ENCODE results near the gene MAMDC2.

MAMDC2 gene

GRCh38 chr9:70066874-70067273, 23.2 kb downstream of the MAMDC2 start:
- H3K27me3 Mint-ChIP-seq = peaks cover 10% of the 10 kb centered on the region
- no peaks in the 10 kb centered on the region for H3K36me3 Mint-ChIP-seq
- no peaks in the 10 kb centered on the region for H3K9me3 Mint-ChIP-seq (ENCODE audit: low read depth)
- no peaks in the 10 kb centered on the region for H3K4me1 Mint-ChIP-seq (ENCODE audit: low read depth)
- H3K27ac Mint-ChIP-seq = no peak overlapping the region
- no peak overlapping the region for H3K4me3 Mint-ChIP-seq

GRCh38 chr9:70069704-70070103, 26.1 kb downstream of the MAMDC2 start:
- H3K4me1 Mint-ChIP-seq (ENCODE audit: low read depth) = no peaks in the 10 kb centered on the region
- H3K27ac Mint-ChIP-seq = no peak overlapping the region
- no peaks in the 10 kb centered on the region for H3K9me3 Mint-ChIP-seq (ENCODE audit: low read depth)
- H3K27me3 Mint-ChIP-seq = peaks cover 5% of the 10 kb centered on the region
- no peak overlapping the region for H3K4me3 Mint-ChIP-seq
- H3K36me3 Mint-ChIP-seq = no peaks in the 10 kb centered on the region

- no peak overlapping the region for H3K4me3 Mint-ChIP-seq
- no peaks in the 10 kb centered on the region for H3K36me3 Mint-ChIP-seq
- H3K27ac Mint-ChIP-seq = no peak overlapping the region
- no peaks in the 10 kb centered on the region for H3K4me1 Mint-ChIP-seq (ENCODE audit: low read depth)
- H3K9me3 Mint-ChIP-seq (ENCODE audit: low read depth) = no peaks in the 10 kb centered on the region
- peaks cover 7% of the 10 kb centered on the region for H3K27me3 Mint-ChIP-seq
Observed at GRCh38 chr9:70073193-70073592, 29.5 kb downstream of the MAMDC2 start.

- H3K27ac Mint-ChIP-seq = no peak overlapping the region
- no peaks in the 10 kb centered on the region for H3K36me3 Mint-ChIP-seq
- no peak overlapping the region for H3K4me3 Mint-ChIP-seq
- no peaks in the 10 kb centered on the region for H3K9me3 Mint-ChIP-seq (ENCODE audit: low read depth)
- no peaks in the 10 kb centered on the region for H3K4me1 Mint-ChIP-seq (ENCODE audit: low read depth)
- H3K27me3 Mint-ChIP-seq = peaks cover 7% of the 10 kb centered on the region
Observed at GRCh38 chr9:70073756-70074155, 30.1 kb downstream of the MAMDC2 start.

- no peaks in the 10 kb centered on the region for H3K9me3 Mint-ChIP-seq (ENCODE audit: low read depth)
- H3K4me1 Mint-ChIP-seq (ENCODE audit: low read depth) = no peaks in the 10 kb centered on the region
- no peak overlapping the region for H3K27ac Mint-ChIP-seq
- no peak overlapping the region for H3K4me3 Mint-ChIP-seq
- H3K36me3 Mint-ChIP-seq = no peaks in the 10 kb centered on the region
- peaks cover 11% of the 10 kb centered on the region for H3K27me3 Mint-ChIP-seq
Observed at GRCh38 chr9:70076678-70077077, 33.0 kb downstream of the MAMDC2 start.

- Mint-ChIP-seq H3K4me1 (ENCODE audit: low read depth) (no peaks in the 10 kb centered on the region), H3K27ac (no peak overlapping the region), H3K4me3 (no peak overlapping the region), H3K9me3 (ENCODE audit: low read depth) (no peaks in the 10 kb centered on the region), H3K36me3 (no peaks in the 10 kb centered on the region), H3K27me3 (peaks cover 12% of the 10 kb centered on the region)
Observed at GRCh38 chr9:70079417-70080037, 35.9 kb downstream of the MAMDC2 start.

GRCh38 chr9:70080481-70081119, 37.0 kb downstream of the MAMDC2 start:
- Mint-ChIP-seq H3K36me3 (no peaks in the 10 kb centered on the region), H3K27me3 (peaks cover 12% of the 10 kb centered on the region), H3K4me1 (ENCODE audit: low read depth) (no peaks in the 10 kb centered on the region), H3K27ac (no peak overlapping the region), H3K9me3 (ENCODE audit: low read depth) (no peaks in the 10 kb centered on the region), H3K4me3 (no peak overlapping the region)

GRCh38 chr9:70081120-70081495, 37.5 kb downstream of the MAMDC2 start:
- Mint-ChIP-seq H3K27me3 (peaks cover 11% of the 10 kb centered on the region), H3K4me3 (no peak overlapping the region), H3K27ac (no peak overlapping the region)

GRCh38 chr9:70083429-70083828, 39.8 kb downstream of the MAMDC2 start:
- no peak overlapping the region for H3K27ac Mint-ChIP-seq
- H3K36me3 Mint-ChIP-seq = no peaks in the 10 kb centered on the region
- H3K27me3 Mint-ChIP-seq = peaks cover 18% of the 10 kb centered on the region
- no peak overlapping the region for H3K4me3 Mint-ChIP-seq
- H3K4me1 Mint-ChIP-seq (ENCODE audit: low read depth) = no peaks in the 10 kb centered on the region
- no peaks in the 10 kb centered on the region for H3K9me3 Mint-ChIP-seq (ENCODE audit: low read depth)

More at GRCh38 chr9:70081120-70081495, 37.5 kb downstream of the MAMDC2 start:
- H3K4me1 Mint-ChIP-seq (ENCODE audit: low read depth) = no peaks in the 10 kb centered on the region
- H3K36me3 Mint-ChIP-seq = no peaks in the 10 kb centered on the region
- no peaks in the 10 kb centered on the region for H3K9me3 Mint-ChIP-seq (ENCODE audit: low read depth)

- no peak overlapping the region for H3K27ac Mint-ChIP-seq
- H3K4me3 Mint-ChIP-seq = no peak overlapping the region
- H3K36me3 Mint-ChIP-seq = no peaks in the 10 kb centered on the region
- H3K9me3 Mint-ChIP-seq (ENCODE audit: low read depth) = no peaks in the 10 kb centered on the region
- H3K4me1 Mint-ChIP-seq (ENCODE audit: low read depth) = no peaks in the 10 kb centered on the region
- H3K27me3 Mint-ChIP-seq = peaks cover 13% of the 10 kb centered on the region
Observed at GRCh38 chr9:70085241-70085640, 41.6 kb downstream of the MAMDC2 start.

- Mint-ChIP-seq H3K27me3 (peaks cover 9% of the 10 kb centered on the region), H3K4me3 (no peak overlapping the region), H3K9me3 (ENCODE audit: low read depth) (no peaks in the 10 kb centered on the region), H3K36me3 (no peaks in the 10 kb centered on the region), H3K27ac (no peak overlapping the region), H3K4me1 (ENCODE audit: low read depth) (peaks cover 2% of the 10 kb centered on the region)
Observed at GRCh38 chr9:70091103-70091502, 47.5 kb downstream of the MAMDC2 start.

- Mint-ChIP-seq H3K27ac (no peak overlapping the region), H3K36me3 (no peaks in the 10 kb centered on the region), H3K4me3 (no peak overlapping the region), H3K27me3 (peaks cover 5% of the 10 kb centered on the region), H3K9me3 (ENCODE audit: low read depth) (no peaks in the 10 kb centered on the region), H3K4me1 (ENCODE audit: low read depth) (peaks cover 2% of the 10 kb centered on the region)
Observed at GRCh38 chr9:70091572-70091971, 47.9 kb downstream of the MAMDC2 start.

- H3K27ac Mint-ChIP-seq = no peak overlapping the region
- peaks cover 5% of the 10 kb centered on the region for H3K27me3 Mint-ChIP-seq
- H3K4me3 Mint-ChIP-seq = no peak overlapping the region
- H3K9me3 Mint-ChIP-seq (ENCODE audit: low read depth) = no peaks in the 10 kb centered on the region
- H3K4me1 Mint-ChIP-seq (ENCODE audit: low read depth) = peaks cover 2% of the 10 kb centered on the region
- no peaks in the 10 kb centered on the region for H3K36me3 Mint-ChIP-seq
Observed at GRCh38 chr9:70092190-70092589, 48.5 kb downstream of the MAMDC2 start.

- H3K36me3 Mint-ChIP-seq = no peaks in the 10 kb centered on the region
- peaks cover 2% of the 10 kb centered on the region for H3K4me1 Mint-ChIP-seq (ENCODE audit: low read depth)
- no peak overlapping the region for H3K4me3 Mint-ChIP-seq
- H3K27me3 Mint-ChIP-seq = peaks cover 2% of the 10 kb centered on the region
- H3K9me3 Mint-ChIP-seq (ENCODE audit: low read depth) = no peaks in the 10 kb centered on the region
- no peak overlapping the region for H3K27ac Mint-ChIP-seq
Observed at GRCh38 chr9:70093095-70093494, 49.4 kb downstream of the MAMDC2 start.

GRCh38 chr9:70093944-70094343, 50.3 kb downstream of the MAMDC2 start:
- no peak overlapping the region for H3K27ac Mint-ChIP-seq
- H3K9me3 Mint-ChIP-seq (ENCODE audit: low read depth) = no peaks in the 10 kb centered on the region

GRCh38 chr9:70094747-70095146, 51.1 kb downstream of the MAMDC2 start:
- peaks cover 2% of the 10 kb centered on the region for H3K4me1 Mint-ChIP-seq (ENCODE audit: low read depth)
- no peaks in the 10 kb centered on the region for H3K36me3 Mint-ChIP-seq
- H3K4me3 Mint-ChIP-seq = no peak overlapping the region
- H3K27me3 Mint-ChIP-seq = peaks cover 2% of the 10 kb centered on the region
- H3K27ac Mint-ChIP-seq = no peak overlapping the region
- no peaks in the 10 kb centered on the region for H3K9me3 Mint-ChIP-seq (ENCODE audit: low read depth)

More at GRCh38 chr9:70093944-70094343, 50.3 kb downstream of the MAMDC2 start:
- Mint-ChIP-seq H3K27me3 (peaks cover 2% of the 10 kb centered on the region), H3K4me1 (ENCODE audit: low read depth) (peaks cover 2% of the 10 kb centered on the region), H3K4me3 (no peak overlapping the region), H3K36me3 (no peaks in the 10 kb centered on the region)
